GM23338 (cell line): ENCODE measurements around the gene SPRY2. TPM values are rescaled to one million over a fixed set of nuclear protein-coding genes. Genes with fewer than 3 reads are reported as not detected.
A peak's percentile ranks its signal among the peaks of the same experiment; 100 is the strongest.

Source experiments
- ATAC-seq: fragments of 200-7000 bp; cut with Tn5 transposase; 3 replicates; pipeline ENCODE4 v1.9.1; 2020
- DNase-seq: peaks from one replicate; pipeline ENCODE4 v3.0.0-alpha.2; 2015; ENCODE audit warnings: low spot score
- H2AFZ ChIP-seq: fragments of 200-600 bp; sonication (generic); 2 replicates; pipeline ENCODE4 v1.8.0; 2016; ENCODE audit warnings: antibody characterized with exemption, mild to moderate bottlenecking, moderate library complexity
- H3F3A ChIP-seq: fragments of 200-600 bp; sonication (generic); replicated peaks from 2 replicates; pipeline ENCODE4 v1.8.0; 2017; ENCODE audit warnings: antibody characterized with exemption, mixed run types, low read depth
- H3K27ac ChIP-seq: fragments of 200-600 bp; sonication (generic); 2 replicates; pipeline ENCODE4 v1.6.1; 2016; ENCODE audit warnings: low read depth
- H3K27me3 ChIP-seq: fragments of 200-600 bp; sonication (generic); 2 replicates; pipeline ENCODE4 v1.8.0; 2016; ENCODE audit warnings: mild to moderate bottlenecking, mixed run types, moderate library complexity; ENCODE audit not compliant: insufficient read depth
- H3K36me3 ChIP-seq: fragments of 200-600 bp; sonication (generic); 2 replicates; pipeline ENCODE4 v1.8.0; 2016; ENCODE audit warnings: mild to moderate bottlenecking; ENCODE audit not compliant: insufficient read depth
- H3K4me1 ChIP-seq: fragments of 200-600 bp; sonication (generic); 2 replicates; pipeline ENCODE4 v1.8.0; 2016; ENCODE audit warnings: mild to moderate bottlenecking, moderate library complexity; ENCODE audit not compliant: insufficient read depth
- H3K4me2 ChIP-seq: fragments of 200-600 bp; sonication (generic); 2 replicates; pipeline ENCODE4 v1.7.1; 2017; ENCODE audit warnings: mixed run types
- H3K4me3 ChIP-seq: fragments of 200-600 bp; sonication (generic); 2 replicates; pipeline ENCODE4 v1.6.1; 2016; ENCODE audit warnings: mixed run types
- H3K79me2 ChIP-seq: fragments of 200-600 bp; sonication (generic); replicated peaks from 2 replicates; pipeline ENCODE4 v1.8.0; 2017; ENCODE audit warnings: mild to moderate bottlenecking; ENCODE audit not compliant: insufficient read depth
- H3K9me2 ChIP-seq: fragments of 200-600 bp; sonication (generic); 2 replicates; pipeline ENCODE4 v1.8.0; 2017; ENCODE audit not compliant: insufficient read depth
- H4K20me1 ChIP-seq: fragments of 200-600 bp; sonication (generic); replicated peaks from 2 replicates; pipeline ENCODE4 v1.8.0; 2017; ENCODE audit warnings: mild to moderate bottlenecking; ENCODE audit not compliant: insufficient read depth
- H3K27ac Mint-ChIP-seq: 2 replicates; pipeline ENCODE4 v1.8.0; 2020; ENCODE audit warnings: inconsistent platforms, mild to moderate bottlenecking, moderate library complexity, mixed read lengths
- H3K27me3 Mint-ChIP-seq: 3 replicates; pipeline ENCODE4 v1.8.0; 2022; ENCODE audit warnings: low read depth, mild to moderate bottlenecking, moderate library complexity, mixed read lengths, inconsistent platforms; ENCODE audit not compliant: insufficient read depth, poor library complexity
- H3K36me3 Mint-ChIP-seq: 3 replicates; pipeline ENCODE4 v1.8.0; 2021; ENCODE audit warnings: low read depth, mild to moderate bottlenecking, inconsistent platforms, moderate library complexity, mixed read lengths
- H3K4me1 Mint-ChIP-seq: 3 replicates; pipeline ENCODE4 v1.8.0; 2020; ENCODE audit warnings: mild to moderate bottlenecking, inconsistent platforms, mixed read lengths
- H3K4me3 Mint-ChIP-seq: 3 replicates; pipeline ENCODE4 v1.8.0; 2021; ENCODE audit warnings: moderate library complexity, mild to moderate bottlenecking, inconsistent platforms, mixed read lengths
- H3K9me3 Mint-ChIP-seq: 3 replicates; pipeline ENCODE4 v1.8.0; 2020; ENCODE audit warnings: moderate library complexity, mild to moderate bottlenecking, inconsistent platforms, mixed read lengths
- CREB1 ChIP-seq: fragments of 250-450 bp; sonication (Bioruptor Pico); IDR thresholded peaks from 2 replicates; pipeline ENCODE4 v1.5.0; 2020; ENCODE audit warnings: low read depth, mild to moderate bottlenecking, moderate library complexity
- JUNB ChIP-seq: IDR thresholded peaks from one replicate; pipeline ENCODE4 v1.6.1; 2016; ENCODE audit warnings: antibody characterized with exemption; ENCODE audit not compliant: unreplicated experiment
- NANOG ChIP-seq: IDR thresholded peaks from 2 replicates; pipeline ENCODE4 v1.6.1; 2016; ENCODE audit warnings: antibody characterized with exemption, borderline replicate concordance
- POLR2AphosphoS5 ChIP-seq: IDR thresholded peaks from 2 replicates; pipeline ENCODE4 v1.6.1; 2016; ENCODE audit warnings: antibody characterized with exemption, low read depth
- ZNF114 ChIP-seq: fragments of 250-450 bp; sonication (Bioruptor Pico); IDR thresholded peaks from 2 replicates; pipeline ENCODE4 v1.5.0; 2020; ENCODE audit warnings: mild to moderate bottlenecking, moderate library complexity
- polyA plus RNA-seq: library from polyadenylated mRNA; unstranded; fragments of >200 nt; fragmentation: Nextera tagmentation; extraction: Ambion mirVana; gene quantifications from 2 replicates; pipeline ENCODE4 v1.2.1, GENCODE V29; 2016
- total RNA-seq: library from RNA; depleted of rRNA; stranded (reverse); fragments of >200 nt; shearing (Covaris generic); gene quantifications from 2 replicates; pipeline ENCODE4 v1.2.3, GENCODE V29; 2014
- TF ChIP-seq, protein P1 (sequence below): IDR thresholded peaks from 2 replicates; pipeline ENCODE4 v1.6.1; 2016; ENCODE audit warnings: antibody characterized with exemption
- TF ChIP-seq, protein P2 (sequence below), 2 experiments: fragments of 200-600 bp in 1 of 2; sonication (generic) in 1 of 2; conservative IDR thresholded peaks; 2 replicates each; pipeline versions ENCODE4 v1.5.1 to v1.6.1; 2016 to 2017; ENCODE audit warnings: antibody characterized with exemption in 2 of 2, low read depth in 2 of 2, mild to moderate bottlenecking in 2 of 2, moderate library complexity in 1 of 2
- TF ChIP-seq, protein P3 (sequence below): fragments of 250-450 bp; sonication (Bioruptor Pico); IDR thresholded peaks from 2 replicates; pipeline ENCODE4 v1.5.0; 2020; ENCODE audit warnings: mild to moderate bottlenecking, moderate library complexity
- TF ChIP-seq, protein P4 (sequence below): IDR thresholded peaks from one replicate; pipeline ENCODE4 v1.6.1; 2018; ENCODE audit warnings: antibody characterized with exemption; ENCODE audit not compliant: unreplicated experiment

The SPRY2 gene
- total and polyA plus RNA-seq, 2 experiments from 2014 or later, result 21.5 to 39.1 TPM

DNA sequence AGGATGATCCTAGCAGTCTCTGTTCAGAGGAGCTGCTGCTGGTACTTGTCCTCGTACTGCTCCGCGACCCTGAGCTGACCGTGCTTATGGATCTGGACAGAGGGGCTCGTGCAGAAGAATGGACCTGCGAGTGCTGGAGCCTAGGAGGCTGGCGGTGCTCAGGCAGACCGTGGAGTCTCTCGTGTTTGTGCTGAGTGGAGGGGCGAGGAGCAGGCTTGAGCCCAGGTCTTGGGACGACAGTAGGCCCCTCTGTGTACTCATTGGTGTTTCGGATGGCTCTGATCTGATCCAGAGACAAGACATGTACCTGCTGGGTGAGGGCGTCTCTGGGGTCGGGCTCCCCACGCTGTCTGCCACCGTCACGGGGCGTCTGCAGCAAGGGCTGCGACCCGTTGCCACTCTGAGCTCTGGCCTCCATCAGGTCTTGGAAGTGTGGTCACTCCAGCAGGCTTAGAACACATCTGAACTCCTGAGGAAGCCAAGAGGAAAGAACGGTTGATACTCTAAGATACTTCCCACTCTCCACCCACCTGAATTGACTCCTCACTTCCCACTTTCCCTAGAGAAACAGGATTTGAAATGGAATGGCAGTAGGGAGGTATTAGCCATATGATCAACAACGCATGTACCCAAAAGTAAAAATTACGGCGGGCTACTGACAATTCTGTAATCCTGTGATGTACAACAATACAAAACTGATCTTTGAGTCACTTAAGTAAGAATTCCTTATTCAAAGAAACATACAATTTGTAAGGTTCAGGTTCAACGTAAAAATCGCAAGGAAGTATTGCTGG lies 3.4 kb downstream of the SPRY2 start:
- Histone ChIP-seq H3K4me1 (peaks cover 28% of the 10 kb centered on the region), H2AFZ (no peak overlapping the region), H3K9me2 (no peaks in the 10 kb centered on the region), H3K27ac (no peak overlapping the region), H3K27me3 (no peaks in the 10 kb centered on the region), H3K36me3 (peaks cover 22% of the 10 kb centered on the region), H4K20me1 (peaks cover 42% of the 10 kb centered on the region), H3K4me3 (peak overlapping the region; percentile 77), H3K4me2 (peak overlapping the region; percentile 89), H3F3A (peaks cover 4% of the 10 kb centered on the region), H3K79me2 (peaks cover 83% of the 10 kb centered on the region)
- Mint-ChIP-seq H3K27ac (no peak overlapping the region; the same call in 1 of the 2 replicates), H3K27me3 (peaks cover 14% of the 10 kb centered on the region), H3K36me3 (peaks cover 34% of the 10 kb centered on the region), H3K9me3 (peaks cover 3% of the 10 kb centered on the region; the same call in 1 of the 3 replicates), H3K4me3 (no peak overlapping the region), H3K4me1 (peaks cover 33% of the 10 kb centered on the region; the same call in 2 of the 3 replicates)
- DNase-seq, result no peak
- no peak for ATAC-seq
- no peak for TF ChIP-seq NANOG
- TF ChIP-seq, protein P1, sequence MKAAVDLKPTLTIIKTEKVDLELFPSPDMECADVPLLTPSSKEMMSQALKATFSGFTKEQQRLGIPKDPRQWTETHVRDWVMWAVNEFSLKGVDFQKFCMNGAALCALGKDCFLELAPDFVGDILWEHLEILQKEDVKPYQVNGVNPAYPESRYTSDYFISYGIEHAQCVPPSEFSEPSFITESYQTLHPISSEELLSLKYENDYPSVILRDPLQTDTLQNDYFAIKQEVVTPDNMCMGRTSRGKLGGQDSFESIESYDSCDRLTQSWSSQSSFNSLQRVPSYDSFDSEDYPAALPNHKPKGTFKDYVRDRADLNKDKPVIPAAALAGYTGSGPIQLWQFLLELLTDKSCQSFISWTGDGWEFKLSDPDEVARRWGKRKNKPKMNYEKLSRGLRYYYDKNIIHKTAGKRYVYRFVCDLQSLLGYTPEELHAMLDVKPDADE, result no peak
- TF ChIP-seq, protein P2, sequence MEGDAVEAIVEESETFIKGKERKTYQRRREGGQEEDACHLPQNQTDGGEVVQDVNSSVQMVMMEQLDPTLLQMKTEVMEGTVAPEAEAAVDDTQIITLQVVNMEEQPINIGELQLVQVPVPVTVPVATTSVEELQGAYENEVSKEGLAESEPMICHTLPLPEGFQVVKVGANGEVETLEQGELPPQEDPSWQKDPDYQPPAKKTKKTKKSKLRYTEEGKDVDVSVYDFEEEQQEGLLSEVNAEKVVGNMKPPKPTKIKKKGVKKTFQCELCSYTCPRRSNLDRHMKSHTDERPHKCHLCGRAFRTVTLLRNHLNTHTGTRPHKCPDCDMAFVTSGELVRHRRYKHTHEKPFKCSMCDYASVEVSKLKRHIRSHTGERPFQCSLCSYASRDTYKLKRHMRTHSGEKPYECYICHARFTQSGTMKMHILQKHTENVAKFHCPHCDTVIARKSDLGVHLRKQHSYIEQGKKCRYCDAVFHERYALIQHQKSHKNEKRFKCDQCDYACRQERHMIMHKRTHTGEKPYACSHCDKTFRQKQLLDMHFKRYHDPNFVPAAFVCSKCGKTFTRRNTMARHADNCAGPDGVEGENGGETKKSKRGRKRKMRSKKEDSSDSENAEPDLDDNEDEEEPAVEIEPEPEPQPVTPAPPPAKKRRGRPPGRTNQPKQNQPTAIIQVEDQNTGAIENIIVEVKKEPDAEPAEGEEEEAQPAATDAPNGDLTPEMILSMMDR (conservative IDR thresholded peaks at IDR 0.05; ENCODE audit: low read depth in 2 of 2), result no peak
- no peak for TF ChIP-seq CREB1 (CRISPR knock-in tag)
- TF ChIP-seq, protein P3, sequence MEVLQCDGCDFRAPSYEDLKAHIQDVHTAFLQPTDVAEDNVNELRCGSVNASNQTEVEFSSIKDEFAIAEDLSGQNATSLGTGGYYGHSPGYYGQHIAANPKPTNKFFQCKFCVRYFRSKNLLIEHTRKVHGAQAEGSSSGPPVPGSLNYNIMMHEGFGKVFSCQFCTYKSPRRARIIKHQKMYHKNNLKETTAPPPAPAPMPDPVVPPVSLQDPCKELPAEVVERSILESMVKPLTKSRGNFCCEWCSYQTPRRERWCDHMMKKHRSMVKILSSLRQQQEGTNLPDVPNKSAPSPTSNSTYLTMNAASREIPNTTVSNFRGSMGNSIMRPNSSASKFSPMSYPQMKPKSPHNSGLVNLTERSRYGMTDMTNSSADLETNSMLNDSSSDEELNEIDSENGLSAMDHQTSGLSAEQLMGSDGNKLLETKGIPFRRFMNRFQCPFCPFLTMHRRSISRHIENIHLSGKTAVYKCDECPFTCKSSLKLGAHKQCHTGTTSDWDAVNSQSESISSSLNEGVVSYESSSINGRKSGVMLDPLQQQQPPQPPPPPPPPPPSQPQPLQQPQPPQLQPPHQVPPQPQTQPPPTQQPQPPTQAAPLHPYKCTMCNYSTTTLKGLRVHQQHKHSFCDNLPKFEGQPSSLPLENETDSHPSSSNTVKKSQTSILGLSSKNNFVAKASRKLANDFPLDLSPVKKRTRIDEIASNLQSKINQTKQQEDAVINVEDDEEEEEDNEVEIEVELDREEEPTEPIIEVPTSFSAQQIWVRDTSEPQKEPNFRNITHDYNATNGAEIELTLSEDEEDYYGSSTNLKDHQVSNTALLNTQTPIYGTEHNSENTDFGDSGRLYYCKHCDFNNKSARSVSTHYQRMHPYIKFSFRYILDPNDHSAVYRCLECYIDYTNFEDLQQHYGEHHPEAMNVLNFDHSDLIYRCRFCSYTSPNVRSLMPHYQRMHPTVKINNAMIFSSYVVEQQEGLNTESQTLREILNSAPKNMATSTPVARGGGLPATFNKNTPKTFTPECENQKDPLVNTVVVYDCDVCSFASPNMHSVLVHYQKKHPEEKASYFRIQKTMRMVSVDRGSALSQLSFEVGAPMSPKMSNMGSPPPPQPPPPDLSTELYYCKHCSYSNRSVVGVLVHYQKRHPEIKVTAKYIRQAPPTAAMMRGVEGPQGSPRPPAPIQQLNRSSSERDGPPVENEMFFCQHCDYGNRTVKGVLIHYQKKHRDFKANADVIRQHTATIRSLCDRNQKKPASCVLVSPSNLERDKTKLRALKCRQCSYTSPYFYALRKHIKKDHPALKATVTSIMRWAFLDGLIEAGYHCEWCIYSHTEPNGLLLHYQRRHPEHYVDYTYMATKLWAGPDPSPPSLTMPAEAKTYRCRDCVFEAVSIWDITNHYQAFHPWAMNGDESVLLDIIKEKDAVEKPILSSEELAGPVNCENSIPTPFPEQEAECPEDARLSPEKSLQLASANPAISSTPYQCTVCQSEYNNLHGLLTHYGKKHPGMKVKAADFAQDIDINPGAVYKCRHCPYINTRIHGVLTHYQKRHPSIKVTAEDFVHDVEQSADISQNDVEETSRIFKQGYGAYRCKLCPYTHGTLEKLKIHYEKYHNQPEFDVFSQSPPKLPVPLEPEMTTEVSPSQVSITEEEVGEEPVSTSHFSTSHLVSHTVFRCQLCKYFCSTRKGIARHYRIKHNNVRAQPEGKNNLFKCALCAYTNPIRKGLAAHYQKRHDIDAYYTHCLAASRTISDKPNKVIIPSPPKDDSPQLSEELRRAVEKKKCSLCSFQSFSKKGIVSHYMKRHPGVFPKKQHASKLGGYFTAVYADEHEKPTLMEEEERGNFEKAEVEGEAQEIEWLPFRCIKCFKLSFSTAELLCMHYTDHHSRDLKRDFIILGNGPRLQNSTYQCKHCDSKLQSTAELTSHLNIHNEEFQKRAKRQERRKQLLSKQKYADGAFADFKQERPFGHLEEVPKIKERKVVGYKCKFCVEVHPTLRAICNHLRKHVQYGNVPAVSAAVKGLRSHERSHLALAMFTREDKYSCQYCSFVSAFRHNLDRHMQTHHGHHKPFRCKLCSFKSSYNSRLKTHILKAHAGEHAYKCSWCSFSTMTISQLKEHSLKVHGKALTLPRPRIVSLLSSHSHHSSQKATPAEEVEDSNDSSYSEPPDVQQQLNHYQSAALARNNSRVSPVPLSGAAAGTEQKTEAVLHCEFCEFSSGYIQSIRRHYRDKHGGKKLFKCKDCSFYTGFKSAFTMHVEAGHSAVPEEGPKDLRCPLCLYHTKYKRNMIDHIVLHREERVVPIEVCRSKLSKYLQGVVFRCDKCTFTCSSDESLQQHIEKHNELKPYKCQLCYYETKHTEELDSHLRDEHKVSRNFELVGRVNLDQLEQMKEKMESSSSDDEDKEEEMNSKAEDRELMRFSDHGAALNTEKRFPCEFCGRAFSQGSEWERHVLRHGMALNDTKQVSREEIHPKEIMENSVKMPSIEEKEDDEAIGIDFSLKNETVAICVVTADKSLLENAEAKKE (CRISPR knock-in tag), result no peak
- no peak for TF ChIP-seq POLR2AphosphoS5
- TF ChIP-seq JUNB, result no peak
- TF ChIP-seq, protein P4, sequence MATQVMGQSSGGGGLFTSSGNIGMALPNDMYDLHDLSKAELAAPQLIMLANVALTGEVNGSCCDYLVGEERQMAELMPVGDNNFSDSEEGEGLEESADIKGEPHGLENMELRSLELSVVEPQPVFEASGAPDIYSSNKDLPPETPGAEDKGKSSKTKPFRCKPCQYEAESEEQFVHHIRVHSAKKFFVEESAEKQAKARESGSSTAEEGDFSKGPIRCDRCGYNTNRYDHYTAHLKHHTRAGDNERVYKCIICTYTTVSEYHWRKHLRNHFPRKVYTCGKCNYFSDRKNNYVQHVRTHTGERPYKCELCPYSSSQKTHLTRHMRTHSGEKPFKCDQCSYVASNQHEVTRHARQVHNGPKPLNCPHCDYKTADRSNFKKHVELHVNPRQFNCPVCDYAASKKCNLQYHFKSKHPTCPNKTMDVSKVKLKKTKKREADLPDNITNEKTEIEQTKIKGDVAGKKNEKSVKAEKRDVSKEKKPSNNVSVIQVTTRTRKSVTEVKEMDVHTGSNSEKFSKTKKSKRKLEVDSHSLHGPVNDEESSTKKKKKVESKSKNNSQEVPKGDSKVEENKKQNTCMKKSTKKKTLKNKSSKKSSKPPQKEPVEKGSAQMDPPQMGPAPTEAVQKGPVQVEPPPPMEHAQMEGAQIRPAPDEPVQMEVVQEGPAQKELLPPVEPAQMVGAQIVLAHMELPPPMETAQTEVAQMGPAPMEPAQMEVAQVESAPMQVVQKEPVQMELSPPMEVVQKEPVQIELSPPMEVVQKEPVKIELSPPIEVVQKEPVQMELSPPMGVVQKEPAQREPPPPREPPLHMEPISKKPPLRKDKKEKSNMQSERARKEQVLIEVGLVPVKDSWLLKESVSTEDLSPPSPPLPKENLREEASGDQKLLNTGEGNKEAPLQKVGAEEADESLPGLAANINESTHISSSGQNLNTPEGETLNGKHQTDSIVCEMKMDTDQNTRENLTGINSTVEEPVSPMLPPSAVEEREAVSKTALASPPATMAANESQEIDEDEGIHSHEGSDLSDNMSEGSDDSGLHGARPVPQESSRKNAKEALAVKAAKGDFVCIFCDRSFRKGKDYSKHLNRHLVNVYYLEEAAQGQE, result no peak
- TF ChIP-seq ZNF114 (CRISPR knock-in tag), result no peak
